K562 (cell line): ENCODE measurements around the gene EIF1. TPM values are rescaled to one million over a fixed set of nuclear protein-coding genes. Genes with fewer than 3 reads are reported as not detected.

Source experiments
- CCNT2 ChIP-seq: IDR thresholded peaks from 2 replicates; pipeline ENCODE4 v1.6.1; 2011; ENCODE audit warnings: borderline replicate concordance, low read depth, mild to moderate bottlenecking, moderate library complexity, mixed read lengths, low read length; ENCODE audit not compliant: insufficient read length; ENCODE audit errors: extremely low read depth
- CREB1 ChIP-seq, 2 experiments: sonication (generic) in 1 of 2; formaldehyde crosslinking in 1 of 2; IDR thresholded peaks; 2 replicates each; pipeline versions ENCODE4 v1.6.1 to v1.8.0; 2012 to 2022; ENCODE audit warnings: inconsistent platforms in 1 of 2, mild to moderate bottlenecking in 1 of 2, missing genetic modification reagents in 1 of 2, moderate library complexity in 1 of 2
- CREM ChIP-seq: IDR thresholded peaks from 2 replicates; pipeline ENCODE4 v1.6.1; 2014; ENCODE audit warnings: antibody characterized with exemption, low read depth
- CXXC5 ChIP-seq: fragments of 250-450 bp; sonication (Bioruptor Pico); IDR thresholded peaks from 2 replicates; pipeline ENCODE4 v1.8.0; 2022; ENCODE audit warnings: inconsistent platforms, mild to moderate bottlenecking, moderate library complexity
- FOXM1 ChIP-seq, 2 experiments: fragments of 450-650 bp in 1 of 2; sonication (generic) in 1 of 2; formaldehyde crosslinking in 1 of 2; IDR thresholded peaks; 2 replicates each; pipeline versions ENCODE4 v1.6.1 to v1.9.0; 2017 to 2022; ENCODE audit warnings: low read depth in 2 of 2, mild to moderate bottlenecking in 2 of 2, missing genetic modification reagents in 1 of 2, moderate library complexity in 1 of 2
- HMGN3 ChIP-seq: IDR thresholded peaks from 2 replicates; pipeline ENCODE4 v1.6.1; 2011; ENCODE audit warnings: borderline replicate concordance, low read depth, mild to moderate bottlenecking, mixed read lengths, low read length; ENCODE audit not compliant: insufficient read length; ENCODE audit errors: extremely low read depth
- KDM1A ChIP-seq, 2 experiments: fragments of 450-650 bp; IDR thresholded peaks; 2 replicates each; pipeline ENCODE4 v1.6.1; 2016; ENCODE audit warnings: mild to moderate bottlenecking in 2 of 2
- KDM2B ChIP-seq: fragments of 250-450 bp; sonication (Bioruptor Pico); IDR thresholded peaks from 2 replicates; pipeline ENCODE4 v1.8.0; 2021; ENCODE audit warnings: mild to moderate bottlenecking, moderate library complexity
- NR3C1 ChIP-seq: sonication (generic); formaldehyde crosslinking; IDR thresholded peaks from 2 replicates; pipeline ENCODE4 v1.8.1; 2022; ENCODE audit warnings: missing genetic modification reagents
- PHF8 ChIP-seq: fragments of 200-600 bp; sonication (generic); IDR thresholded peaks from 2 replicates; pipeline ENCODE4 v1.6.1; 2012; ENCODE audit warnings: mixed run types, mild to moderate bottlenecking, inconsistent platforms, low read length, moderate library complexity, borderline replicate concordance
- POLR2B ChIP-seq: fragments of 450-650 bp; IDR thresholded peaks from 2 replicates; pipeline ENCODE4 v1.6.1; 2018; ENCODE audit warnings: low read depth; ENCODE audit not compliant: partially characterized antibody
- RB1 ChIP-seq: fragments of 450-650 bp; IDR thresholded peaks from 2 replicates; pipeline ENCODE4 v1.6.1; 2017; ENCODE audit warnings: low read depth, mild to moderate bottlenecking
- SMC3 ChIP-seq: conservative IDR thresholded peaks from 2 replicates; pipeline ENCODE4 v1.6.1; 2011; ENCODE audit warnings: low read depth, low read length, improper control_type of control experiment; ENCODE audit not compliant: insufficient read depth
- SUPT5H ChIP-seq: fragments of 450-650 bp; IDR thresholded peaks from 2 replicates; pipeline ENCODE4 v1.6.1; 2016
- TEAD4 ChIP-seq, 2 experiments: sonication (generic) in 1 of 2; formaldehyde crosslinking in 1 of 2; IDR thresholded peaks; 2 replicates each; pipeline versions ENCODE4 v1.6.1 to v1.8.0; 2012 to 2022; ENCODE audit warnings: borderline replicate concordance in 1 of 2, inconsistent platforms in 1 of 2, low read length in 1 of 2, mild to moderate bottlenecking in 1 of 2, missing genetic modification reagents in 1 of 2
- TFAP4 ChIP-seq: sonication (generic); formaldehyde crosslinking; IDR thresholded peaks from 2 replicates; pipeline ENCODE4 v1.8.0; 2022; ENCODE audit warnings: missing genetic modification reagents, mild to moderate bottlenecking, moderate library complexity, borderline replicate concordance
- TOE1 ChIP-seq, 2 experiments: fragments of 450-650 bp in 1 of 2; sonication (generic) in 1 of 2; formaldehyde crosslinking in 1 of 2; IDR thresholded peaks; 2 replicates each; pipeline versions ENCODE4 v1.7.1 to v1.8.0; 2016 to 2022; ENCODE audit warnings: borderline replicate concordance in 2 of 2, mild to moderate bottlenecking in 2 of 2, antibody characterized with exemption in 1 of 2, inconsistent platforms in 1 of 2, low read depth in 1 of 2, missing genetic modification reagents in 1 of 2, moderate library complexity in 1 of 2
- TRIM24 ChIP-seq, 2 experiments: fragments of 450-650 bp; IDR thresholded peaks; 2 replicates each; pipeline ENCODE4 v1.6.1; 2016
- ZBTB7A ChIP-seq: IDR thresholded peaks from 2 replicates; pipeline ENCODE4 v1.6.1; 2011; ENCODE audit warnings: low read depth, mild to moderate bottlenecking, low read length, moderate library complexity, borderline replicate concordance; ENCODE audit not compliant: control insufficient read depth
- ZNF124 ChIP-seq: sonication (generic); formaldehyde crosslinking; IDR thresholded peaks from 2 replicates; pipeline ENCODE4 v1.8.1; 2022; ENCODE audit warnings: missing genetic modification reagents
- ZNF24 ChIP-seq: fragments of 450-650 bp; IDR thresholded peaks from 2 replicates; pipeline ENCODE4 v1.6.1; 2016
- polyA plus RNA-seq, 8 experiments: library from polyadenylated mRNA; depleted of rRNA in 4 of 8; stranded (reverse) in 5 of 8; unstranded in 3 of 8; fragments of >200 nt; fragmentation: Nextera tagmentation in 2 of 8; fragmentation: Illumina TruSeq in 1 of 8; extraction: Ambion mirVana in 2 of 8; extraction: Trizol in 1 of 8; gene quantifications; 2 replicates each; pipeline versions ENCODE4 v1.2.1 to v1.2.3, GENCODE V29; 2011 to 2014; ENCODE audit warnings: inconsistent platforms in 1 of 8, missing spikeins in 1 of 8
- total RNA-seq, 7 experiments: library from RNA; depleted of rRNA in 6 of 7; stranded (reverse); fragments of >200 nt in 6 of 7; fragmentation: Illumina TruSeq in 2 of 7; extraction: Trizol in 2 of 7; gene quantifications; 2 replicates each; pipeline versions ENCODE4 v1.2.1 to v1.2.3, GENCODE V29; 2011 to 2021; ENCODE audit warnings: low replicate concordance in 1 of 7
- TF ChIP-seq, protein P1 (sequence below): conservative IDR thresholded peaks from 2 replicates; pipeline ENCODE4 v1.6.1; 2011; ENCODE audit warnings: low read depth, mild to moderate bottlenecking, low read length; ENCODE audit not compliant: control insufficient read depth
- TF ChIP-seq, protein P2 (sequence below): fragments of 450-650 bp; IDR thresholded peaks from 2 replicates; pipeline ENCODE4 v1.6.1; 2014; ENCODE audit warnings: low read depth, mild to moderate bottlenecking, moderate library complexity, borderline replicate concordance

Gene EIF1
- total and polyA plus RNA-seq, 9 of the 15 experiments (the other 6 are each of a cell fraction or from before 2014, with no cell fraction given): 67.0 to 1,204 (median 320) TPM

DNA sequence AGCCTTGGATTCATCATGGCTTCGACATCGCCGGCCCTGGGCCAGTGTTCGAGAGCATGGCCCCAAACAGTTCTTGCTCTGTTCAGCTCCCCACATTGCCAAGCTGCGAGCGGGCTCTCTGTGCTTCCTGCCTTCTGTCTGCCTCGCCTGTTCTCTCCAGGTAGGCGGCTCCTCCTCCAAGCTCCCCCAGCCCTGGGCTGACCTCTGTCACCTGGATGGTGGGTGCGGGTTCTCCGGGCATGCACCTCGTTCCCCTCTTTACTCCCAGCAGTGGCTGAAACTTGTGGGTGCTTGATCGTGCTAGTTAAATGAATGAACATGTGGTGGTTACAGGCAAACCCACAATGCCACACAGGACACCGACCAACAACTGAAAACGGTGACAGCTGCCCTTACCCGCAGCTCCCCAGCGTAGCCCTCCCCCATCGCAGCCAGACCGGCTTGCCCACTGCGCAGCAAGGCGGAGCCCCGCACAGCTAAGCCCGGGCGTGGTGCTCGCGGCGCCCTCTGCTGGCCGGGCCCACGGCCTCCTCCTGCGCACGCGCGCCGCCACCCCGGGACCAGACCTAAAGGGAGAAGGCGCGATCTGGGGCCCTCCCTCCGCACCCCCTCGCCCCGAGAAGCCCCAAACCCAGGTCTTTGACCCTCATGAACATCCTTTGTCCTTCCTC is 23.0 kb upstream of the EIF1 start (continued):
- TF ChIP-seq ZNF24 (no peak), SMC3 (0 out of 2 replicates have a peak, but pooled peaks have one; percentile 12), CREB1 (IDR thresholded peaks at IDR 0.05) (peak; percentile 22; the same call in 1 of the 2 replicates), CREB1 (CRISPR knock-in tag; IDR thresholded peaks at IDR 0.05) (peak; percentile 24; the same call in 1 of the 2 replicates), TOE1 (IDR thresholded peaks at IDR 0.05; ENCODE audit: borderline replicate concordance) (peak; percentile 48; the same call in 1 of the 2 replicates), TOE1 (CRISPR knock-in tag; IDR thresholded peaks at IDR 0.05; ENCODE audit: borderline replicate concordance, low read depth) (no peak), FOXM1 (IDR thresholded peaks at IDR 0.05; ENCODE audit: low read depth) (no peak), FOXM1 (CRISPR knock-in tag; IDR thresholded peaks at IDR 0.05; ENCODE audit: low read depth) (no peak), KDM1A (IDR thresholded peaks at IDR 0.05) (0 out of 4 replicates have a peak, but pooled peaks of 1 of the 2 experiments have one; percentile 6), SUPT5H (peak; percentile 55), TRIM24 (IDR thresholded peaks at IDR 0.05) (0 out of 4 replicates have a peak, but pooled peaks of 1 of the 2 experiments have one; percentile 13), HMGN3 (peak; percentile 65), TEAD4 (IDR thresholded peaks at IDR 0.05; ENCODE audit: low read length) (no peak), TEAD4 (CRISPR knock-in tag; IDR thresholded peaks at IDR 0.05; ENCODE audit: borderline replicate concordance) (no peak), NR3C1 (CRISPR knock-in tag) (no peak), CCNT2 (peak; percentile 64), TFAP4 (CRISPR knock-in tag) (peak; percentile 68; the same call in 1 of the 2 replicates), ZBTB7A (peak; percentile 73; the same call in 1 of the 2 replicates), ZNF124 (no peak), POLR2B (peak; percentile 62), CXXC5 (CRISPR knock-in tag) (peak; percentile 77), RB1 (peak; percentile 94), CREM (peak; percentile 61), PHF8 (peak; percentile 63; the same call in 1 of the 2 replicates), KDM2B (CRISPR knock-in tag) (0 out of 2 replicates have a peak, but pooled peaks have one; percentile 55)
- TF ChIP-seq, protein P1, sequence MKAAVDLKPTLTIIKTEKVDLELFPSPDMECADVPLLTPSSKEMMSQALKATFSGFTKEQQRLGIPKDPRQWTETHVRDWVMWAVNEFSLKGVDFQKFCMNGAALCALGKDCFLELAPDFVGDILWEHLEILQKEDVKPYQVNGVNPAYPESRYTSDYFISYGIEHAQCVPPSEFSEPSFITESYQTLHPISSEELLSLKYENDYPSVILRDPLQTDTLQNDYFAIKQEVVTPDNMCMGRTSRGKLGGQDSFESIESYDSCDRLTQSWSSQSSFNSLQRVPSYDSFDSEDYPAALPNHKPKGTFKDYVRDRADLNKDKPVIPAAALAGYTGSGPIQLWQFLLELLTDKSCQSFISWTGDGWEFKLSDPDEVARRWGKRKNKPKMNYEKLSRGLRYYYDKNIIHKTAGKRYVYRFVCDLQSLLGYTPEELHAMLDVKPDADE: peak; percentile 64; the same call in 1 of the 2 replicates
- TF ChIP-seq, protein P2, sequence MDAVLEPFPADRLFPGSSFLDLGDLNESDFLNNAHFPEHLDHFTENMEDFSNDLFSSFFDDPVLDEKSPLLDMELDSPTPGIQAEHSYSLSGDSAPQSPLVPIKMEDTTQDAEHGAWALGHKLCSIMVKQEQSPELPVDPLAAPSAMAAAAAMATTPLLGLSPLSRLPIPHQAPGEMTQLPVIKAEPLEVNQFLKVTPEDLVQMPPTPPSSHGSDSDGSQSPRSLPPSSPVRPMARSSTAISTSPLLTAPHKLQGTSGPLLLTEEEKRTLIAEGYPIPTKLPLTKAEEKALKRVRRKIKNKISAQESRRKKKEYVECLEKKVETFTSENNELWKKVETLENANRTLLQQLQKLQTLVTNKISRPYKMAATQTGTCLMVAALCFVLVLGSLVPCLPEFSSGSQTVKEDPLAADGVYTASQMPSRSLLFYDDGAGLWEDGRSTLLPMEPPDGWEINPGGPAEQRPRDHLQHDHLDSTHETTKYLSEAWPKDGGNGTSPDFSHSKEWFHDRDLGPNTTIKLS: peak; percentile 24; the same call in 1 of the 2 replicates
